A549 treated with Hydrocortisone at 1 μM for 4 hours (cell line): Measurements from ENCODE around the gene ICAM1. TPM values are rescaled to one million over a fixed set of nuclear protein-coding genes. Genes with fewer than 3 reads are reported as not detected.

ENCODE experiments used
- total RNA-seq: library from RNA; stranded (reverse); fragments of 200-300 nt; extraction: Qiagen RNA extraction; gene quantifications from 5 replicates; pipeline ENCODE4 v1.2.3, GENCODE V29; 2022

ICAM1 gene
- total RNA-seq = 2.5 to 4.4 TPM (median 4.3 TPM) in 5 replicates

DNA sequence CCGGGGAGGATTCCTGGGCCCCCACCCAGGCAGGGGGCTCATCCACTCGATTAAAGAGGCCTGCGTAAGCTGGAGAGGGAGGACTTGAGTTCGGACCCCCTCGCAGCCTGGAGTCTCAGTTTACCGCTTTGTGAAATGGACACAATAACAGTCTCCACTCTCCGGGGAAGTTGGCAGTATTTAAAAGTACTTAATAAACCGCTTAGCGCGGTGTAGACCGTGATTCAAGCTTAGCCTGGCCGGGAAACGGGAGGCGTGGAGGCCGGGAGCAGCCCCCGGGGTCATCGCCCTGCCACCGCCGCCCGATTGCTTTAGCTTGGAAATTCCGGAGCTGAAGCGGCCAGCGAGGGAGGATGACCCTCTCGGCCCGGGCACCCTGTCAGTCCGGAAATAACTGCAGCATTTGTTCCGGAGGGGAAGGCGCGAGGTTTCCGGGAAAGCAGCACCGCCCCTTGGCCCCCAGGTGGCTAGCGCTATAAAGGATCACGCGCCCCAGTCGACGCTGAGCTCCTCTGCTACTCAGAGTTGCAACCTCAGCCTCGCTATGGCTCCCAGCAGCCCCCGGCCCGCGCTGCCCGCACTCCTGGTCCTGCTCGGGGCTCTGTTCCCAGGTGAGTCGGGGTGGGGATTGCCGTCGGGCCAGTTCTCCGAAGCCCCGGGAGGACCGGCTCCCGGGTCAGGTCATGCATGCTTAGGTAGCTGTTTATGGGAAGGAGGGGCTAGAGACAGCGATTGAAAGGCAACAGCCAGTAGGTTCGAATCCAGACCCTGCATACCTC is at the start of gene ICAM1:
TSS of gene ICAM1 (plus strand) at position 505 of the 779 bp plus-strand sequence. CDS start at position 545, 40 bp downstream.

GRCh38 chr19:10230861-10231611 is 39.9 kb upstream of the ICAM1 start, which contains the start of gene S1PR2:
Gene S1PR2, minus strand, starts transcription at chr19:10231331. Its CDS starts 6,426 bp downstream, at chr19:10224905.

DNA sequence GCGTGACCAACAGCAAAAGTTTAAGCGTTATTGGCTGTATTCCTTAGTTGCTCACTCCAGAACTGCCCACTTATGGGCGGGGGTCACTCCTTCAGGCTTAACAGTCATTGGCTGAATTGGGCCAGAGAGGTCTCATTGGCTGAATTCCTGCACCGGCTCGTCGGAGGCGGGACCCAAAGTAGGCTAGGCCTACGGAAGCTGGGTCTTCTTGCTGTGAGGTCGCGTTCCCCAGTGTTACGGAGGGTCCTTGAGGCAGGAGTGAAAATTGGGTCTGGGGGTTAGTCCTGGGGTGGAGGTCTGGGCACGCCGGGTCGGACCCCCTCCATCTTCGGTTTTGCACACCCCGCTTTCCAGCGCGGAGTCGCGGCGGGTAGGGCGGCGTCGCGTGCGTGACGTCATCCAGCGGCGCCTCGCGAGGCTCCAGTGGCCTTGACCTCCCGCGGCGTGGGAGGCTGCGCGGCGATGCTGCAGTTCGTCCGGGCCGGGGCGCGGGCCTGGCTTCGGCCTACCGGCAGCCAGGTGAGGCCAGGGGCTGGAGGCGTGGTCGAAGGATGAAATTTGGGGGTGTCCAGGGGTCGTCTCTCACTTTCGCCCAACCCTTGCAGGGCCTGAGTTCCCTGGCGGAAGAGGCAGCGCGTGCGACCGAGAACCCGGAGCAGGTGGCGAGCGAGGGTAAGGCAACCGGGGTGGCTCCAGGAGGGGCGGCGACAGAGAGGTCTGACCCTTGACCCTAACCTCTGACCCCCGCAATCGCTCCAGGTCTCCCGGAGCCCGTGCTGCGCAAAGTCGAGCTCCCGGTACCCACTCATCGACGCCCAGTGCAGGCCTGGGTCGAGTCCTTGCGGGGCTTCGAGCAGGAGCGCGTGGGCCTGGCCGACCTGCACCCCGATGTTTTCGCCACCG is 18.9 kb upstream of the ICAM1 start, which contains the start of gene MRPL4:
TSS of gene MRPL4 (plus strand) at position 423 of the 903 bp plus-strand sequence. CDS start at position 463, 40 bp downstream.

GRCh38 chr19:10286803-10287737 is 16.1 kb downstream of the ICAM1 start, which contains the start of gene ICAM4:
Gene ICAM4, plus strand, starts transcription at chr19:10286955. Its CDS starts 58 bp downstream, at chr19:10287013.

DNA sequence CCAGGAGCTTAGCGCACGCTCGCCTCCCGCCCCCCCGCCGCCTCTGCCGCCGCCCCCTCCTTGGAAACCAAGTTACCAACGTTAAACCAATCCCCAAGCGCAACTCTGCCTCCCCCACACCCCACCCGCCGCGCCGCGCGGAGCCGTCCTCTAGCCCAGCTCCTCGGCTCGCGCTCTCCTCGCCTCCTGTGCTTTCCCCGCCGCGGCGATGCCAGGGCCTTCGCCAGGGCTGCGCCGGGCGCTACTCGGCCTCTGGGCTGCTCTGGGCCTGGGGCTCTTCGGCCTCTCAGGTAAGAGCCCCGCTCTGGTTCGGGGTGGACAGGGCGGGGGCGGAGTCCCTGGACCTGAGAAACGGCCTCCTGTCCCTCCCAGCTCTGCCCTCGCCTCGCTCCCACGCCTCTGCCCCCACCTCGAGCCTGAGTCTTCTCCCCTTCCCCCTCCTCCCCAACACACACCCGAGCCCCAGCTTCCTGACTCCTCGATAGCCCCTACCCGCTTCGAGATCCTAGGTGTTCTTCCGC is 19.0 kb downstream of the ICAM1 start, which contains the start of gene ICAM5:
TSS of gene ICAM5 (plus strand) at position 117 of the 521 bp plus-strand sequence. CDS start at position 209, 92 bp downstream.

GRCh38 chr19:10309423-10309822 is 38.5 kb downstream of the ICAM1 start, which contains the start of gene ZGLP1:
Gene ZGLP1, minus strand, starts transcription at chr19:10309815.

DNA sequence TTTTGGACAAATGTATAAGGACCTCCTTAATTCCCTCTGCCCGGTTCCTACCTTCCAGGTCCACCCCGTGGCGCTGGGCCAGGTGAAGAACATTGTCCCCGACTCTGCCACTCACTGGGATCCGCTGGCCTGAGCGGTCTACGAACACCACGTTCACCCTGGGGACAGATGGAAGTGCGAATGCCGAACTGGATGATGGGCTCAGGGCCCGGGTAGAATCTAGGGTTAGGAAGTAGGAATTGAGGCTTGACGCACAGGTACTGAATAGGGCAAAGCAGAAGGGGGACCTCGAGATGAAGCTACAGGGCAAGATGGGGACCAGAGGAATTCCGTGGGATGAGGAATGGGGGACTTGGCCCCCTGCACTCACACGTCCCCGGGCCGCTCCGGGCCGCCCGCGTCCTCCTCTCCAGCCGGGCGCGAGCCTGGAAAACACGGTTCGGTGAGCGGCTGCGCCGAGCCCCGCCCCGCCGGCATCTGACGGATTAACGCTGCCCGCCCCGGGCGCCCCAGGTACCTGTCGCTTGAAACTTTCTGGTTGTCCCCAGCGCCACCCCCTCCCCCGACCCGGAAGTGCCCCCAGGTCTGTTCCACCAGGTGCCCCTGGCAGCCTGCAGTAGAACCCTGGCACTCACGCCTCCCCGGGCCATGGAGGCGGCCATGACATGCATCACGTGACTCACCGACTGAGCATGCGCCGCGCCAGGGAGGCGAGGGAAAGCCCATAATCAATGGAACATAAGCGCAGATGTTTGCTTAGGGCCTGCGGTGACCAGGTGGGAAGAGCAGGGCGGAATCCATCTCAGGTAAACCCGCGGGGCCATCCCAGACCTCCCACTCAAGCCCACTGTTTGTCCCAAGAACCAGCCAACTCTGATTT is 44.7 kb downstream of the ICAM1 start, which contains the start of gene FDX2:
TSS of gene FDX2 (minus strand) at position 681 of the 880 bp plus-strand sequence. CDS start at position 662, 19 bp downstream.

DNA sequence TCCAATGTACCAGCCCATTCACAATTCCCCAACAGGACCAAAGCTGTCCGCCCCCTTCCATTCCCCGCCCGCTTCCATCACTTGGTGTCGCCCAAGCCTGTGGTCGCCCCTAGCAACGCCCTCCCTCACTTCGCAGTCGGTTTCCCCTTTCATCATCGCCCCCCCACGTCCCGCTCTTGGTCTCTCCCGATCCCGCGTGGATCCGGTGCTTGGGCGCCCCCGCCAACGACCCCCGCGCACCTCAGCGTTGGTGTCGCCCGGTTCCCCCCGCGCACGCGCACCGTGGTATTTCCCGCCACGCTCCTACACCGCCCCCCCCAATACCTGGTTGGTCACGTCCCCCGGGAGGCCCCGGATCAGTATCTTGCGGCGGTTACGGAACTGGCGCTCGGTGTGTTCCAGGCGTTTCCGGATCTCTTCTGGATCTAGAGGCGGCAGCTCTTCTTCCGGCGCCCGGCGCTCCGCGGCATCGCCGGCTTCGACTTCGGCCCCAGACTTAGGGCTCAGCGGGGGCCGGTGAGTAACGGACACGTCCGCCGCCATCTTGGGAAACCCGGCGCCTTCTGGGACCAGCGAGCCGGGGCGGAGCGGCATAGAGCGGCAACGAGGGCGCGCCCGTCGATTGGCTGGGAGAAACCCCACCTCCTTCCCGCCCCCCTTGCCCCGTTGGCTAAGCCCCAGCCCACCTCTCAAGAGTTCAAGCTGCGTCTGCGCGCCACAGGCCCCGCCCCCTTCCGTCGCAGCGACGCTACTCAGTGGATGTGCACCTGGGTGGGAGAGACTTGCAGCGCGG is 62.2 kb downstream of the ICAM1 start, which contains the start of gene RAVER1:
TSS of gene RAVER1 (minus strand) at position 565 of the 793 bp plus-strand sequence. CDS start at position 543, 22 bp downstream.

Other genes with a start within 250 kb of the ICAM1 start
- gene SHFL, start 184.8 kb upstream of the ICAM1 start, total RNA-seq = 6.2 to 7.9 TPM (median 7.4 TPM) in 5 replicates
- 0.05 to 0.08 TPM in 2 of 5 replicates, not detected in the others for gene ANGPTL6, start 168.4 kb upstream of the ICAM1 start, total RNA-seq
- gene PPAN, start 164.8 kb upstream of the ICAM1 start, total RNA-seq = 43.8 to 56.2 TPM (median 51.7 TPM) in 5 replicates
- gene P2RY11, start 159.4 kb upstream of the ICAM1 start, total RNA-seq = 4.7 to 11.2 TPM (median 7.9 TPM) in 5 replicates
- 155 to 177 TPM (median 159 TPM) in 5 replicates for gene EIF3G, start 151.2 kb upstream of the ICAM1 start, total RNA-seq
- gene DNMT1, start 76.2 kb upstream of the ICAM1 start, total RNA-seq = 53.4 to 60.4 TPM (median 58.5 TPM) in 5 replicates
- gene S1PR2, start 39.8 kb upstream of the ICAM1 start, total RNA-seq = 0.68 to 1.1 TPM (median 0.73 TPM) in 5 replicates
- 54.1 to 77.3 TPM (median 72.5 TPM) in 5 replicates for gene MRPL4, start 18.9 kb upstream of the ICAM1 start, total RNA-seq
- gene ICAM4, start 15.8 kb downstream of the ICAM1 start, total RNA-seq = 0.08 to 0.09 TPM in 2 of 5 replicates, not detected in the others
- 0.25 to 0.78 TPM (median 0.72 TPM) in 5 replicates for gene ICAM5, start 18.8 kb downstream of the ICAM1 start, total RNA-seq
- 0.66 to 2.8 TPM (median 2.3 TPM) in 5 replicates for gene ZGLP1, start 38.7 kb downstream of the ICAM1 start, total RNA-seq
- 23.3 to 35.3 TPM (median 32.5 TPM) in 5 replicates for gene FDX2, start 44.9 kb downstream of the ICAM1 start, total RNA-seq
- gene RAVER1, start 62.4 kb downstream of the ICAM1 start, total RNA-seq = 24.6 to 28.7 TPM (median 27.8 TPM) in 5 replicates
- gene ICAM3, start 68.5 kb downstream of the ICAM1 start, total RNA-seq = 6.4 to 9.7 TPM (median 8.2 TPM) in 5 replicates
- 31.1 to 43.7 TPM (median 40.2 TPM) in 5 replicates for gene TYK2, start 109.5 kb downstream of the ICAM1 start, total RNA-seq
- gene CDC37, start 132.4 kb downstream of the ICAM1 start, total RNA-seq = 166 to 190 TPM (median 172 TPM) in 5 replicates
- 4.2 to 4.6 TPM (median 4.5 TPM) in 5 replicates for gene PDE4A, start 149.4 kb downstream of the ICAM1 start, total RNA-seq
- gene KEAP1, start 232.2 kb downstream of the ICAM1 start, total RNA-seq = 49.8 to 65.7 TPM (median 53.9 TPM) in 5 replicates
- 1.2 to 1.9 TPM (median 1.6 TPM) in 5 replicates for gene S1PR5, start 246.3 kb downstream of the ICAM1 start, total RNA-seq